AG04449 (cell line): ENCODE measurements around the gene SPATA31E1.

Experiments used
- CTCF ChIA-PET: fragments of 350-600 bp; formaldehyde crosslinking; extraction: SDS; loops from one replicate; lab custom pipeline; 2021; ENCODE audit warnings: antibody characterized with exemption; lab: Yijun Ruan, JAX
- POLR2A ChIA-PET: fragments of 400-600, 350-600 bp; formaldehyde crosslinking; extraction: SDS; loops from one replicate; lab custom pipeline; 2020; ENCODE audit warnings: antibody characterized with exemption, inconsistent platforms; lab: Yijun Ruan, JAX
- DNase-seq: peaks from one replicate; pipeline ENCODE4 v3.0.0-alpha.2; 2010; ENCODE audit warnings: low read depth, low spot score
- H3K4me3 ChIP-seq: 2 replicates; pipeline ENCODE4 v1.5.1; 2011; ENCODE audit warnings: low read depth, mild to moderate bottlenecking, control low read depth, low read length
- TF ChIP-seq, protein P1 (sequence below): IDR thresholded peaks from one replicate; pipeline ENCODE4 v1.5.1; 2011; ENCODE audit warnings: mild to moderate bottlenecking, moderate library complexity, low read length, control low read depth, inconsistent platforms; ENCODE audit not compliant: insufficient read depth; ENCODE audit errors: missing control alignments

Gene SPATA31E1

DNA sequence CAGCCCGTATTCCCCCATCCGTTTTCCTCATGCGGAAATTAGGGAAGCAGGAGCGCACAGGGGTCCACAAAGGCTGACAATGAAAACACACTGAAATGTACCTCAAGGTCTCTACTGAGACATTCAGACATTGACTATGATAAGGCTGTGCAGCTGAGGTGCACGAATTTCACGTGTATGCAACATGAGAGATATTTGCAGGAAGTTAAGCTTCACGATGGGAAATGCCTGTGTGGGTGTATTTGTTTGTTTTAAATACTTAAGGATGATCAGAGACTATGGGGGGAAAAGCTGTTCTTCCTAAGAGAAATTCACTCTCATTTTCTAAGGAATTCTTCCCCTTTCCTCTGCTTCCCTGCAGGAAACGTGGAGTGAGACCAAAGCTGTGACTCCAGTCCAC is 2.6 kb upstream of the SPATA31E1 start:
- CTCF ChIA-PET = no interaction called here
- POLR2A ChIA-PET = no interaction called here
- TF ChIP-seq, protein P1, sequence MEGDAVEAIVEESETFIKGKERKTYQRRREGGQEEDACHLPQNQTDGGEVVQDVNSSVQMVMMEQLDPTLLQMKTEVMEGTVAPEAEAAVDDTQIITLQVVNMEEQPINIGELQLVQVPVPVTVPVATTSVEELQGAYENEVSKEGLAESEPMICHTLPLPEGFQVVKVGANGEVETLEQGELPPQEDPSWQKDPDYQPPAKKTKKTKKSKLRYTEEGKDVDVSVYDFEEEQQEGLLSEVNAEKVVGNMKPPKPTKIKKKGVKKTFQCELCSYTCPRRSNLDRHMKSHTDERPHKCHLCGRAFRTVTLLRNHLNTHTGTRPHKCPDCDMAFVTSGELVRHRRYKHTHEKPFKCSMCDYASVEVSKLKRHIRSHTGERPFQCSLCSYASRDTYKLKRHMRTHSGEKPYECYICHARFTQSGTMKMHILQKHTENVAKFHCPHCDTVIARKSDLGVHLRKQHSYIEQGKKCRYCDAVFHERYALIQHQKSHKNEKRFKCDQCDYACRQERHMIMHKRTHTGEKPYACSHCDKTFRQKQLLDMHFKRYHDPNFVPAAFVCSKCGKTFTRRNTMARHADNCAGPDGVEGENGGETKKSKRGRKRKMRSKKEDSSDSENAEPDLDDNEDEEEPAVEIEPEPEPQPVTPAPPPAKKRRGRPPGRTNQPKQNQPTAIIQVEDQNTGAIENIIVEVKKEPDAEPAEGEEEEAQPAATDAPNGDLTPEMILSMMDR = no peak
- DNase-seq = no peak
- no peak overlapping the region for H3K4me3 ChIP-seq

DNA sequence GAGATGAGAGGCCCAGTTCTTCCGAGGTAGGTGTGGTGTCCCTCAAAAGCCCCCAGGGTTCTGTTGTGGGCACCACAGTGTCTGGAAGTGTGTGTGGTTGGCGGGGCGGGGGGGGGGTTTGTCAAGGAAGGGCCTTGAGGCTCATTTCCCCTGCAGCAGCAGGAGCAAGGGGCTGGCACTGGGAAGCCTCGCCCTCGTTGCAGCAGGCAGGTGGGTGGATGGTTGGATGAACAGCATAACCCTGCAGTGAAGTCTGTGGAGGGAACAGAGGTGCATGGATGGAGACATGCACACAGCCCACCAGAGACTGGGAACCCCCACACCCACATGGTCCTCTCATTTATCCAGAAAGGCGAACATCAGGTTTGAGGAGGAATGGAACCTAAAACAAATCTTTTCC is 2.0 kb upstream of the SPATA31E1 start:
- H3K4me3 ChIP-seq = no peak overlapping the region
- no peak for DNase-seq
- ChIA-PET POLR2A (no interaction called here), CTCF (no interaction called here)
- TF ChIP-seq, protein P1 = no peak

DNA sequence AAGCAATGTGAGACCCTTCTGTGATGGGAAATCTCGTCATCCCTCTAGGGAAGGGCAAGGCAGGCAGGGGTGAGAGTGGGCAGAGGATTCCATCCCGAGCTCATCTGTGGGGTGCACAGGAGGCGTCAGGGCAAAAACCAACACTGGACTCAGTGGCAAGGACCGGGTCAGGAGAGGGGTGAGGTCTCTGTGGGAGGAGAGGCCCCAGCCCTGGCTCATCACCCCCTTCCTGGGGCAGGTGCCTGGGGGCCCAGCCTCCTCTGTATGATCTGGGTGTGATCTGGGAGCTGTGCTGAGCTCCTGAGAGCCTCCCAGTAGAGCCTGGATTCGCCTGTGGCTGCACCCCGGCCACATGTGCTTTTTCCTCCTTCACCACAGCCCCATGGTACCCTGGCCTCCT is 597 bp downstream of the SPATA31E1 start:
- no peak for DNase-seq
- ChIA-PET POLR2A (no interaction called here), CTCF (interaction anchor here (0.8 to 2.1 kb wide), 4 partner anchors 16 to 202 kb away, joined by 3 to 7 read pairs (median 5); no protein-coding TSS in a partner anchor)
- H3K4me3 ChIP-seq = no peak overlapping the region
- TF ChIP-seq, protein P1 = no peak

DNA sequence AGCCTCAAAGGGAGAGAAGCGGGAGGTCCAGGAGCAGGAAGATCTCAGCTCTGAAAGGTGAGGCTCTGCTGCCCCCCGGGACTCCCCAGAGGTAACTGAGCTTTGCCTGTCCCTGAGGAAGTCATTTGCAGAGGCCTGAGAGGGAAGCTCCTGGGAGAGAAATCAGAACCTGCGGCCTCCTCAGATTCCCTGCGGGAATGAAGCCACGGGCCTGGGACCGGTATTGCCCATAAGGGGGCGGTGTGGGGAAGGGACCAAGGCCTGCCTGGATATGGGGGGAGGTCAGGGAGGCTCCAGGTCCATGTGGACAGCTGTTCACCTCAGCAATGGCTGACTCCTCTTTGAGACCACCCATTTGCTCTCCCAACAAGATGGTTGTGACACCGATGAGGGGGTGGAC is 1.3 kb downstream of the SPATA31E1 start:
- ChIA-PET CTCF (interaction anchor here (0.8 to 2.1 kb wide), 6 partner anchors 17 to 206 kb away, joined by 3 to 7 read pairs (median 4); no protein-coding TSS in a partner anchor), POLR2A (no interaction called here)
- no peak for DNase-seq
- no peak overlapping the region for H3K4me3 ChIP-seq
- TF ChIP-seq, protein P1 = no peak

DNA sequence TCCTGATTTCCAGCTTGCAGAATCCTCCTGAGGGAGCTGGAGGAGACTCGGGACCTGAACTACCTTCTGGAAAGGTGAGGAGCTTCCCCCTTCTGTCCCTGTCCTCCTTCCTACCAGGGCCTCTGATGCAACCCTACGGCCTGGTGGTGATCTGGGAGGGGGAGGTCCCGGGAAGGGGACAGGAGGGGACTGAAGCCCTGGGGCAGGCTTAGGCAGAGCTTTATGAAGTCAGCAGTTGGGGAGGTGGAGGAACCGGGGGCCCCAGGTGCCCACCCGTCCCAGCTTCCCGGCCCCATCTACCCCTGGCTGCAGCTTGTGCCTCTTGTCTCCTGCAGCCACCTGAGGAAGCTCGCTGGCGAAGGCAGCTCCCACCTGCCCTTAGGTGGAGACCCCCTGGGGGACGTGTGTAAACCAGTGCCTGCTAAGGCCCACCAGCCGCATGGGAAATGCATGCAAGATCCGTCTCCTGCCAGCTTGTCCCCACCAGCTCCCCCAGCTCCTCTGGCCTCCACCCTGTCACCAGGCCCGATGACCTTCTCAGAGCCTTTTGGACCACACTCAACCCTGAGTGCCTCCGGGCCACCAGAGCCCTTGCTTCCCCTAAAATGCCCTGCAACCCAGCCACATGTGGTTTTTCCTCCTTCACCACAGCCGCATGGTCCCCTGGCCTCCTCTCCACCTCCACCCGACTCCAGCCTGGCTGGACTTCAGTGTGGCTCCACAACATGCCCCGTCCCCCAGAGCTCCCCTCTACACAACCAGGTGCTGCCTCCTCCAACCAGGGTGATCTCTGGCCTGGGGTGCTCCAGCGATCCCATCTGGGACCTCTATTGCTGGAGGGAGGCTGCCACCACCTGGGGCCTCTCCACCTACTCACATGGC is 2.1 kb downstream of the SPATA31E1 start:
- POLR2A ChIA-PET = no interaction called here
- CTCF ChIA-PET = interaction anchor here (0.8 to 2.1 kb wide), 4 partner anchors 200 to 207 kb away, joined by 3 to 7 read pairs (median 6); no protein-coding TSS in a partner anchor
- no peak overlapping the region for H3K4me3 ChIP-seq
- TF ChIP-seq, protein P1 = no peak
- DNase-seq = no peak

DNA sequence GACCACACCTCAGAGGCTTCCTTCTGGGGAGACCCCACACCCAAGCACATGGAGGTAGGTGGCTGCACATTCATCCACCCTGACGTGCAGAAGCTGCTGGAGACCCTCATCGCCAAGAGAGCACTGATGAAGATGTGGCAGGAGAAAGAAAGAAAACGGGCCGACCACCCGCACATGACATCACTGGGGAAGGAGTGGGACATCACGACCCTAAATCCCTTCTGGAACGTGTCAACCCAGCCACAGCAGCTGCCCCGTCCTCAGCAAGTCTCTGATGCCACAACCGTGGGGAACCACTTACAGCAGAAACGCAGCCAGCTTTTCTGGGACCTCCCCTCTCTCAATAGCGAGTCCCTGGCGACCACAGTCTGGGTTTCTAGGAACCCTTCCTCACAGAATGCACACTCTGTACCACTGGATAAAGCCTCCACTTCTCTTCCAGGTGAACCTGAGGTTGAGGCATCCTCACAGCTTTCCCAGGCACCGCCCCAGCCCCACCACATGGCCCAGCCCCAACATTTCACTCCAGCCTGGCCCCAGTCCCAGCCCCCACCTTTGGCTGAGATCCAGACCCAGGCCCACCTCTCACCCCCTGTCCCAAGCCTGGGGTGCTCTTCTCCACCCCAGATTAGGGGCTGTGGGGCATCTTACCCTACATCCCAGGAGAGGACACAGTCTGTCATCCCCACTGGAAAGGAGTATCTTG is 3.0 kb downstream of the SPATA31E1 start:
- no peak overlapping the region for H3K4me3 ChIP-seq
- ChIA-PET CTCF (no interaction called here), POLR2A (no interaction called here)
- TF ChIP-seq, protein P1 = no peak
- no peak for DNase-seq
